ENCODE measurements around the gene GRIN2A. TPM values are rescaled to one million over a fixed set of nuclear protein-coding genes. Genes with fewer than 3 reads are reported as not detected.

The GRIN2A gene
- total RNA-seq, 1 donor from 2014 or later = 7.8 TPM

DNA sequence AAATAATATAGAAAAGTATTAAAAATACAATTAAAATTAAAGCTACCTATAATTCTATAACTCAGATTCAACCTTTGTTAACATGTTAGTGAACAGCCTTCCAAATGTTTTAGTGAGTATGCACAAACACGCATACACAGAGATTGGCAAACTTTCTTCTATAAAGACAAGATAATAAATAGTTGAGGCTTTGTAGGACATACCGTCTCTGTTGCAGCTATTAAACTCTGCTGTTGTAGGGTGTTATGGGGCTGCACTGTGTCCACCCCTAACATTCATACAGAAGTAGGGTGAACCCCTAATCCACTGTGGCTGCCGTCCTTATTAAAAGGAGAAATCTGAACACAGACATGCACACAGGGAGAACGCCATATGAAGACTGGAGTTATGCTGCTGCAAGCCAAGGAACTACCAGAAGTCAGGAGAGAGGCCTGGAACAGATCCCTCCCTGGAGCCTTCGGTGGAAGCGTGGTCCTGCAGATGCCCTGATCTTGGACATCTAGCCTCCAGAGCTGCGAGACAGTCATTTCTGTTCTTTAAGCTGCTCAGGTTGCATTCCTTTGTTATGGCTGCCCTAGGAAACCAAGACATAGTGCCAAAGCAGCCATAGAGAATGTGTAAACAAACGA lies 383.2 kb downstream of the GRIN2A start:
- Histone ChIP-seq H3K4me3 (no peak overlapping the region), H3K9me3 (no peaks in the 10 kb centered on the region), H3K4me1 (peaks cover 0 to 3% of the 10 kb centered on the region in 2 donors), H3K36me3 (no peaks in the 10 kb centered on the region), H3K27ac (no peak overlapping the region), H3K27me3 (no peaks in the 10 kb centered on the region)
- intact Hi-C loops (cut with DNase I) = no loop called here
- DNase-seq (ENCODE audit: low spot score in 2 of 2) = no peak
- TF ChIP-seq, protein P1, sequence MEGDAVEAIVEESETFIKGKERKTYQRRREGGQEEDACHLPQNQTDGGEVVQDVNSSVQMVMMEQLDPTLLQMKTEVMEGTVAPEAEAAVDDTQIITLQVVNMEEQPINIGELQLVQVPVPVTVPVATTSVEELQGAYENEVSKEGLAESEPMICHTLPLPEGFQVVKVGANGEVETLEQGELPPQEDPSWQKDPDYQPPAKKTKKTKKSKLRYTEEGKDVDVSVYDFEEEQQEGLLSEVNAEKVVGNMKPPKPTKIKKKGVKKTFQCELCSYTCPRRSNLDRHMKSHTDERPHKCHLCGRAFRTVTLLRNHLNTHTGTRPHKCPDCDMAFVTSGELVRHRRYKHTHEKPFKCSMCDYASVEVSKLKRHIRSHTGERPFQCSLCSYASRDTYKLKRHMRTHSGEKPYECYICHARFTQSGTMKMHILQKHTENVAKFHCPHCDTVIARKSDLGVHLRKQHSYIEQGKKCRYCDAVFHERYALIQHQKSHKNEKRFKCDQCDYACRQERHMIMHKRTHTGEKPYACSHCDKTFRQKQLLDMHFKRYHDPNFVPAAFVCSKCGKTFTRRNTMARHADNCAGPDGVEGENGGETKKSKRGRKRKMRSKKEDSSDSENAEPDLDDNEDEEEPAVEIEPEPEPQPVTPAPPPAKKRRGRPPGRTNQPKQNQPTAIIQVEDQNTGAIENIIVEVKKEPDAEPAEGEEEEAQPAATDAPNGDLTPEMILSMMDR (IDR thresholded peaks at IDR 0.05) = no peak

DNA sequence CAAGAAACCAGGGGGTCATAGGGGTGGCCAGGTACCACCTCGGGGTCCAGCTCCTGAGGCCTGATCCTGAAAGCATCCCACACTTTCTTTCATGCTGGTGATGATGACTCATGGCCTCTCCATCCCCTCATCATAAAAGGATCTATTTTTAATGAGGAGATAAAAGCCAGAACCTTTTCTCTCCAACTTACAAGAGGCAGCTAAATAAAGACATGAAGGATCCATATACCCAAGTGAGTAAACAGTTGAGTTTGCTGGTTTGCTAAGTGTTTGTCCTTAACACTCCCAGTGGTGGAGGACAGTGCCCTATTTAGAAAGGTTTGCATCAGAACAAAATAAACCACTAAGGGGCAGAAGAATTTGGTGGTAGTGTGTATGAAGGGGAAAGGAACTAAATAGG lies 383.8 kb downstream of the GRIN2A start:
- DNase-seq (ENCODE audit: low spot score in 2 of 2) = no peak
- Histone ChIP-seq H3K9me3 (no peaks in the 10 kb centered on the region), H3K27ac (no peak overlapping the region), H3K27me3 (no peaks in the 10 kb centered on the region), H3K4me3 (no peak overlapping the region), H3K36me3 (no peaks in the 10 kb centered on the region), H3K4me1 (peaks cover 0 to 3% of the 10 kb centered on the region in 2 donors)
- TF ChIP-seq, protein P1 (IDR thresholded peaks at IDR 0.05) = no peak
- intact Hi-C loops (cut with DNase I) = no loop called here

DNA sequence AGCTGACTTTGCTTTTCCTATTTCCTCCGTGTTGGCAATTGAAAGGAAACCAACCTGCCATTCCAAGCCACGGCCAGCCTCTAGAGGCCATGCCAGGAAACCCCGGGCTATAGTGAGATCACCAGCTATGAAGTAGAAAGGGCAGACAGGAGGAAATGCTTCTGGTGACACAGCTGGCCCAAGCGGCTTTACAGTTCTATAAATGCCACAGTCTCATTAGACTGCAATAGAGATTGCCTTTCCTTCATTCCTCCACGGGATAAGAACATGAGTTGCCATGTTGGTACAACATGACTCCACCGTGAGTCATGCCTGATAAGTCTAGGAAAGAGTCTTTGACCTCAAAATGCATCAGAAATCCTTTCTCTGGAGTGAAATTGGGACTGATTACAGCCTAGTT lies 384.9 kb downstream of the GRIN2A start:
- H3K27ac ChIP-seq = peak overlapping the region; percentile 4 to 34
- intact Hi-C loops (cut with DNase I) = no loop called here
- no peaks in the 10 kb centered on the region for H3K27me3 ChIP-seq
- peak in 1 of 2 donors; percentile 71 for DNase-seq (ENCODE audit: low spot score in 2 of 2)
- no peak overlapping the region for H3K4me3 ChIP-seq
- TF ChIP-seq, protein P1 (IDR thresholded peaks at IDR 0.05) = no peak
- H3K4me1 ChIP-seq = peaks cover 0 to 3% of the 10 kb centered on the region in 2 donors
- H3K36me3 ChIP-seq = no peaks in the 10 kb centered on the region
- no peaks in the 10 kb centered on the region for H3K9me3 ChIP-seq

DNA sequence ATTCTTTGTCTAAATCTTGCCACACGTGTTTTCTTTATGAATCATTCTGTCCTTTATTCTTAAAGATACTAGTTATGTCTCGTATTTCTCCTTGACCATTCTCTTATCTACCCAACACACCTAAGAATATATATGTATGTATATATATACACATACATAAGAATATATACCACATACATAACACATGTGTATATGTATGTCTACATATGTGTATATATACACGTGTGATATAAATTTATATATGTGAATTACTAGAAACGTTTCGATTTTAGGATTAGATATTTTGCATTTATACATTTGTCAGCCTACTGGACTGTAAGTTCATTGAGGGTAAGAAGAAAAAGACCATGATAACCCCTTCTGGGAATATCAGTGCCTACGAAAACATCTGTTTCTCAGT lies 388.6 kb downstream of the GRIN2A start:
- DNase-seq (ENCODE audit: low spot score in 2 of 2) = no peak
- TF ChIP-seq, protein P1 (IDR thresholded peaks at IDR 0.05) = no peak
- Histone ChIP-seq H3K27ac (no peak overlapping the region), H3K4me3 (no peak overlapping the region), H3K4me1 (peaks cover 0 to 3% of the 10 kb centered on the region in 2 donors), H3K9me3 (no peaks in the 10 kb centered on the region), H3K36me3 (no peaks in the 10 kb centered on the region), H3K27me3 (no peaks in the 10 kb centered on the region)
- intact Hi-C loops (cut with DNase I) = no loop called here

DNA sequence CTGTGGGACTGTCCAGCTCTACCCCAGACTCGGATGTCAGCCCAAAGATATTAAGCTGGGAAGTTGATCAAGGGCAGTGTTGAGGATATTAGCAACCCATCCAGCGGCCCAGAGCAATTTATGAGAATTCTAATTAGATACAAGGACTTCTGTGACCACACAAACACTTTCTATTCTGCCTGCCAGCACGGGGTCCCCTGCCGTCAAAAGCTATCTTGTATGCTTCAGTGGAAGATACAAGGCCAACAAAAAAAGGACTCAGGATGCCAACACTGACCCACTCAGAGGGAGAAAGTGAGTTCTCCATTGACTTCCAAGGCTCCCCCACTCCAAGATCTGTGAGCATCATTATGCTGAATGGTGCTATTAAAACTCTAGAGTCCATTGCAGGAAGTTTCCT lies 390.7 kb downstream of the GRIN2A start:
- Histone ChIP-seq H3K4me1 (no peaks in the 10 kb centered on the region), H3K27me3 (no peaks in the 10 kb centered on the region), H3K9me3 (no peaks in the 10 kb centered on the region), H3K27ac (no peak overlapping the region), H3K4me3 (no peak overlapping the region), H3K36me3 (no peaks in the 10 kb centered on the region)
- intact Hi-C loops (cut with DNase I) = no loop called here
- TF ChIP-seq, protein P1 (IDR thresholded peaks at IDR 0.05) = no peak
- DNase-seq (ENCODE audit: low spot score in 2 of 2) = no peak

DNA sequence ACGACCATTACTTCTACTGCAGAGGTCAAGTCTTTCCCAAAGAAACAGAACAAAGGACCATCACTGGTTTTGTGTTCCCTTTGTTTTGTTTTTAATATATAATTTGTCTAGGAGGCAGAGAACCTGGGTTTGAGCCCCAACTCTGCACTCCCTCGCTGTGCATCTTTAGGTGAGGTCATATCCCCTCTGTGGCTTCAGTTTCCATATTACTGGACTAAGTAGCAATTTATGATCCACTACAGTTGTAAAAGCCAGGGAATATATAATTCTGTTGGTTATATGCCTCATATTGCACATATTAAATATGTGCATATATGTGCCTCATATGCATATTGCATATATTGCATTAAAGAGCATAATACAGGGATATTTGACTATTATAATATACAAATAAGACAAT lies 392.0 kb downstream of the GRIN2A start:
- Histone ChIP-seq H3K4me1 (no peaks in the 10 kb centered on the region), H3K36me3 (no peaks in the 10 kb centered on the region), H3K27ac (no peak overlapping the region), H3K9me3 (no peaks in the 10 kb centered on the region), H3K4me3 (no peak overlapping the region), H3K27me3 (no peaks in the 10 kb centered on the region)
- DNase-seq (ENCODE audit: low spot score in 2 of 2) = no peak
- intact Hi-C loops (cut with DNase I) = no loop called here
- TF ChIP-seq, protein P1 (IDR thresholded peaks at IDR 0.05) = no peak
